ENCODE results near the gene TPT1.

The TPT1 gene

GRCh38 chr13:45320876-45321629 is 19.9 kb downstream of the TPT1 start:
- Histone ChIP-seq H3K9me3 (ENCODE audit: insufficient read depth, low read depth, low read length) (no peaks in the 10 kb centered on the region), H3K9me2 (replicated peaks; ENCODE audit: low read depth, low read length) (no peaks in the 10 kb centered on the region), H3K4me2 (ENCODE audit: low read depth, low read length, poor library complexity, severe bottlenecking) (no peak overlapping the region), H2AFZ (ENCODE audit: low read length) (no peak overlapping the region), H3F3A (ENCODE audit: low read depth) (no peaks in the 10 kb centered on the region), H3K9ac (ENCODE audit: low read depth, low read length, poor library complexity, severe bottlenecking) (no peak overlapping the region), H3K4me1 (ENCODE audit: insufficient read depth, low read length, poor library complexity, severe bottlenecking) (peaks cover 3% of the 10 kb centered on the region), H3K4me3 (ENCODE audit: low read length, poor library complexity, severe bottlenecking) (no peak overlapping the region), H3K36me3 (ENCODE audit: insufficient read depth, low read length) (no peaks in the 10 kb centered on the region), H4K20me1 (ENCODE audit: insufficient read depth, low read length, poor library complexity, severe bottlenecking) (no peaks in the 10 kb centered on the region), H3K27me3 (ENCODE audit: insufficient read depth, low read length, poor library complexity, severe bottlenecking) (no peaks in the 10 kb centered on the region), H3K79me2 (ENCODE audit: insufficient read depth, low read length) (no peaks in the 10 kb centered on the region)
- no peak for TF ChIP-seq CTCF (conservative IDR thresholded peaks at IDR 0.05; ENCODE audit: low read length)
- no peak for TF ChIP-seq EZH2phosphoT487 (IDR thresholded peaks at IDR 0.05; ENCODE audit: borderline replicate concordance)

DNA sequence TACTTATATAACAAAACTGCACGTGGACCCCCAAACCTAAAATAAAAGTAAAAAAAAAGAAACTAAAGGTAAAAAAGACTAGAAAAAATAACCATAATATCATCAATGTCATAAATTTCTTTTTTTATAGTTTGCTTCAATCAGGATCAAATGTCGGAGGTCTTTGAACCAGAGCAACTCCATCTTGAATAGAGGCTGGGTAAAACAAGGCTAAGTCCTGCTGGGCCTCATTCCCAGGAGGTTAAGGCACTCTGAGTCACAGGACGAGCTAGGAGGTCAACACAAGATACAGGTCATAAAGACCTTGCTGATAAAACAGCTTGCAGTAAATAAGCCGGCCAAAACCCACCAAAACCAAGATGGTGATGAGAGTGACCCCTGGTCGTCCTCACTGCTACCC is 24.0 kb downstream of the TPT1 start:
- H3K4me2 ChIP-seq (ENCODE audit: low read depth, low read length, poor library complexity, severe bottlenecking): no peak overlapping the region
- H3K9me2 ChIP-seq (replicated peaks; ENCODE audit: low read depth, low read length): no peaks in the 10 kb centered on the region
- no peaks in the 10 kb centered on the region for H3F3A ChIP-seq (ENCODE audit: low read depth)
- no peak overlapping the region for H3K9ac ChIP-seq (ENCODE audit: low read depth, low read length, poor library complexity, severe bottlenecking)
- H2AFZ ChIP-seq (ENCODE audit: low read length): no peak overlapping the region
- H3K4me3 ChIP-seq (ENCODE audit: low read length, poor library complexity, severe bottlenecking): no peak overlapping the region
- H3K27me3 ChIP-seq (ENCODE audit: insufficient read depth, low read length, poor library complexity, severe bottlenecking): no peaks in the 10 kb centered on the region
- no peaks in the 10 kb centered on the region for H4K20me1 ChIP-seq (ENCODE audit: insufficient read depth, low read length, poor library complexity, severe bottlenecking)
- H3K9me3 ChIP-seq (ENCODE audit: insufficient read depth, low read depth, low read length): no peaks in the 10 kb centered on the region
- no peaks in the 10 kb centered on the region for H3K4me1 ChIP-seq (ENCODE audit: insufficient read depth, low read length, poor library complexity, severe bottlenecking)
- no peaks in the 10 kb centered on the region for H3K36me3 ChIP-seq (ENCODE audit: insufficient read depth, low read length)
- H3K79me2 ChIP-seq (ENCODE audit: insufficient read depth, low read length): no peaks in the 10 kb centered on the region
- TF ChIP-seq CTCF (conservative IDR thresholded peaks at IDR 0.05; ENCODE audit: low read length): no peak
- no peak for TF ChIP-seq EZH2phosphoT487 (IDR thresholded peaks at IDR 0.05; ENCODE audit: borderline replicate concordance)

GRCh38 chr13:45316338-45316737 is 24.6 kb downstream of the TPT1 start:
- H3K9ac ChIP-seq (ENCODE audit: low read depth, low read length, poor library complexity, severe bottlenecking): no peak overlapping the region
- H2AFZ ChIP-seq (ENCODE audit: low read length): no peak overlapping the region
- no peaks in the 10 kb centered on the region for H3F3A ChIP-seq (ENCODE audit: low read depth)
- H3K79me2 ChIP-seq (ENCODE audit: insufficient read depth, low read length): no peaks in the 10 kb centered on the region
- no peaks in the 10 kb centered on the region for H4K20me1 ChIP-seq (ENCODE audit: insufficient read depth, low read length, poor library complexity, severe bottlenecking)
- TF ChIP-seq EZH2phosphoT487 (IDR thresholded peaks at IDR 0.05; ENCODE audit: borderline replicate concordance) (no peak), CTCF (conservative IDR thresholded peaks at IDR 0.05; ENCODE audit: low read length) (no peak)
- no peaks in the 10 kb centered on the region for H3K36me3 ChIP-seq (ENCODE audit: insufficient read depth, low read length)
- no peaks in the 10 kb centered on the region for H3K27me3 ChIP-seq (ENCODE audit: insufficient read depth, low read length, poor library complexity, severe bottlenecking)
- no peaks in the 10 kb centered on the region for H3K9me3 ChIP-seq (ENCODE audit: insufficient read depth, low read depth, low read length)
- peaks cover 2% of the 10 kb centered on the region for H3K4me1 ChIP-seq (ENCODE audit: insufficient read depth, low read length, poor library complexity, severe bottlenecking)
- H3K9me2 ChIP-seq (replicated peaks; ENCODE audit: low read depth, low read length): no peaks in the 10 kb centered on the region
- no peak overlapping the region for H3K4me3 ChIP-seq (ENCODE audit: low read length, poor library complexity, severe bottlenecking)
- no peak overlapping the region for H3K4me2 ChIP-seq (ENCODE audit: low read depth, low read length, poor library complexity, severe bottlenecking)

Measured in Loucy (cell line).